ENCODE measurements around the gene CACNA2D2. TPM values are rescaled to one million over a fixed set of nuclear protein-coding genes. Genes with fewer than 3 reads are reported as not detected.

Gene CACNA2D2
- total and polyA plus RNA-seq, 2 of the 13 experiments (the other 11 are each of a cell fraction or from before 2014, with no cell fraction given), result not detected

DNA sequence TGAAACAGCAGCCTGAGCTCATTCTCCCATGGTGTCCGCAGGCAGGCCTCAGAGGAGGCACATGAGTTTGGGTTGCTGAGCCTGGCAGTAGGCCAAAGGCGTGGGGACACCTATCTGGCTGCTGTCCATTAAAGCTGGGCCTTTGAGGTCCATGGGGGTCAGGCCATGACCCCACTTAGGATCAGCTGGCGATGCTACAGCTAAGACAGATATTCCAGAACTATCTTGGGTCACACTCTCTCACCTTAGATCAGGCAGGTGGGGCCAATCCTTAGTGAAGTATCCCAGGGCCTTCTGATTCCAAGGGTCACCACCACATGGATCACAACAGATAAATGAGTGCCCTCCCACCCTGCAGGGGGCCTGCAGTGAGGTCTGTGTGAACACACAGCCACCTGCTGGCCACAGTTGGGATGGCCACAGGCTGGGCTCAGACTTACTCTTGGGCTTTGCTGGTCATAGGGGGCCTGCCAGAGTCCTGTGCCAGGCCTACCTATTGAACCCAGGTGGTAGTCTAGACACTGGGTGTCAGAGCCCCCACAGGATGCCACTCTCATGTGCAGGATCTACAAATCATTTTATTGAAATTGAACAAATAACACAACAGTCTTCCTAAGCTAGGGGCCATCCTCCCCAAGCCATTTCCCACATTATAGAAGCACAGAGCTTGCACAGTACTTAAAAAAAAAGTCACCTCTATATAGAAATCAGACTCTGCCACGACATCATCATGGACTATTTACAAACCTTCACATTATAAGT lies 178.9 kb downstream of the CACNA2D2 start (continued):
- TF ChIP-seq, protein P1, sequence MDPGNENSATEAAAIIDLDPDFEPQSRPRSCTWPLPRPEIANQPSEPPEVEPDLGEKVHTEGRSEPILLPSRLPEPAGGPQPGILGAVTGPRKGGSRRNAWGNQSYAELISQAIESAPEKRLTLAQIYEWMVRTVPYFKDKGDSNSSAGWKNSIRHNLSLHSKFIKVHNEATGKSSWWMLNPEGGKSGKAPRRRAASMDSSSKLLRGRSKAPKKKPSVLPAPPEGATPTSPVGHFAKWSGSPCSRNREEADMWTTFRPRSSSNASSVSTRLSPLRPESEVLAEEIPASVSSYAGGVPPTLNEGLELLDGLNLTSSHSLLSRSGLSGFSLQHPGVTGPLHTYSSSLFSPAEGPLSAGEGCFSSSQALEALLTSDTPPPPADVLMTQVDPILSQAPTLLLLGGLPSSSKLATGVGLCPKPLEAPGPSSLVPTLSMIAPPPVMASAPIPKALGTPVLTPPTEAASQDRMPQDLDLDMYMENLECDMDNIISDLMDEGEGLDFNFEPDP (CRISPR knock-in tag; conservative IDR thresholded peaks at IDR 0.05), result no peak
- TF ChIP-seq SP1 (IDR thresholded peaks at IDR 0.05) (no peak), SP1 (CRISPR knock-in tag; IDR thresholded peaks at IDR 0.05) (peak; percentile 40; the same call in 1 of the 2 replicates), NFKB2 (CRISPR knock-in tag; IDR thresholded peaks at IDR 0.05; ENCODE audit: borderline replicate concordance) (peak; percentile 53; the same call in 1 of the 2 replicates), RARA (CRISPR knock-in tag; IDR thresholded peaks at IDR 0.05) (0 out of 2 replicates have a peak, but pooled peaks have one; percentile 21), SOX5 (CRISPR knock-in tag; IDR thresholded peaks at IDR 0.05; ENCODE audit: borderline replicate concordance) (peak; percentile 35; the same call in 1 of the 2 replicates), TGIF2 (CRISPR knock-in tag; IDR thresholded peaks at IDR 0.05) (peak; percentile 80), ZSCAN31 (CRISPR knock-in tag; IDR thresholded peaks at IDR 0.05; ENCODE audit: low read depth) (peak; percentile 64; the same call in 1 of the 2 replicates), BORCS8-MEF2B (CRISPR knock-in tag; IDR thresholded peaks at IDR 0.05) (no peak), MAFK (conservative IDR thresholded peaks at IDR 0.05 in 1 of 2, IDR thresholded peaks at IDR 0.05 in 1 of 2; ENCODE audit: low read length in 2 of 2) (peak in 1 of 2 experiments; percentile 30; a peak in 1 of 4 replicates), KDM3A (CRISPR knock-in tag; IDR thresholded peaks at IDR 0.05; ENCODE audit: low read depth) (peak; percentile 76; the same call in 1 of the 2 replicates), SOX6 (IDR thresholded peaks at IDR 0.05) (no peak), SOX6 (CRISPR knock-in tag; IDR thresholded peaks at IDR 0.05) (peak; percentile 67), ZBTB20 (CRISPR knock-in tag; IDR thresholded peaks at IDR 0.05; ENCODE audit: borderline replicate concordance, low read depth) (no peak), GABPB1 (CRISPR knock-in tag; IDR thresholded peaks at IDR 0.05) (0 out of 2 replicates have a peak, but pooled peaks have one; percentile 15), ZNF441 (CRISPR knock-in tag; IDR thresholded peaks at IDR 0.05; ENCODE audit: borderline replicate concordance) (no peak), ZBTB14 (CRISPR knock-in tag; IDR thresholded peaks at IDR 0.05) (peak; percentile 39; the same call in 1 of the 2 replicates), ZNF772 (CRISPR knock-in tag; IDR thresholded peaks at IDR 0.05) (no peak), NR3C1 (CRISPR knock-in tag; IDR thresholded peaks at IDR 0.05) (no peak)
- TF ChIP-seq, protein P2, sequence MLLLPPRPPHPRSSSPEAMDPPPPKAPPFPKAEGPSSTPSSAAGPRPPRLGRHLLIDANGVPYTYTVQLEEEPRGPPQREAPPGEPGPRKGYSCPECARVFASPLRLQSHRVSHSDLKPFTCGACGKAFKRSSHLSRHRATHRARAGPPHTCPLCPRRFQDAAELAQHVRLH (CRISPR knock-in tag; IDR thresholded peaks at IDR 0.05; ENCODE audit: borderline replicate concordance, low read depth), result no peak
- TF ChIP-seq, protein P3, sequence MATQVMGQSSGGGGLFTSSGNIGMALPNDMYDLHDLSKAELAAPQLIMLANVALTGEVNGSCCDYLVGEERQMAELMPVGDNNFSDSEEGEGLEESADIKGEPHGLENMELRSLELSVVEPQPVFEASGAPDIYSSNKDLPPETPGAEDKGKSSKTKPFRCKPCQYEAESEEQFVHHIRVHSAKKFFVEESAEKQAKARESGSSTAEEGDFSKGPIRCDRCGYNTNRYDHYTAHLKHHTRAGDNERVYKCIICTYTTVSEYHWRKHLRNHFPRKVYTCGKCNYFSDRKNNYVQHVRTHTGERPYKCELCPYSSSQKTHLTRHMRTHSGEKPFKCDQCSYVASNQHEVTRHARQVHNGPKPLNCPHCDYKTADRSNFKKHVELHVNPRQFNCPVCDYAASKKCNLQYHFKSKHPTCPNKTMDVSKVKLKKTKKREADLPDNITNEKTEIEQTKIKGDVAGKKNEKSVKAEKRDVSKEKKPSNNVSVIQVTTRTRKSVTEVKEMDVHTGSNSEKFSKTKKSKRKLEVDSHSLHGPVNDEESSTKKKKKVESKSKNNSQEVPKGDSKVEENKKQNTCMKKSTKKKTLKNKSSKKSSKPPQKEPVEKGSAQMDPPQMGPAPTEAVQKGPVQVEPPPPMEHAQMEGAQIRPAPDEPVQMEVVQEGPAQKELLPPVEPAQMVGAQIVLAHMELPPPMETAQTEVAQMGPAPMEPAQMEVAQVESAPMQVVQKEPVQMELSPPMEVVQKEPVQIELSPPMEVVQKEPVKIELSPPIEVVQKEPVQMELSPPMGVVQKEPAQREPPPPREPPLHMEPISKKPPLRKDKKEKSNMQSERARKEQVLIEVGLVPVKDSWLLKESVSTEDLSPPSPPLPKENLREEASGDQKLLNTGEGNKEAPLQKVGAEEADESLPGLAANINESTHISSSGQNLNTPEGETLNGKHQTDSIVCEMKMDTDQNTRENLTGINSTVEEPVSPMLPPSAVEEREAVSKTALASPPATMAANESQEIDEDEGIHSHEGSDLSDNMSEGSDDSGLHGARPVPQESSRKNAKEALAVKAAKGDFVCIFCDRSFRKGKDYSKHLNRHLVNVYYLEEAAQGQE (IDR thresholded peaks at IDR 0.05; ENCODE audit: borderline replicate concordance in 1 of 2, low read depth in 1 of 2, low read length in 2 of 2), result no peak
- TF ChIP-seq, protein P4, sequence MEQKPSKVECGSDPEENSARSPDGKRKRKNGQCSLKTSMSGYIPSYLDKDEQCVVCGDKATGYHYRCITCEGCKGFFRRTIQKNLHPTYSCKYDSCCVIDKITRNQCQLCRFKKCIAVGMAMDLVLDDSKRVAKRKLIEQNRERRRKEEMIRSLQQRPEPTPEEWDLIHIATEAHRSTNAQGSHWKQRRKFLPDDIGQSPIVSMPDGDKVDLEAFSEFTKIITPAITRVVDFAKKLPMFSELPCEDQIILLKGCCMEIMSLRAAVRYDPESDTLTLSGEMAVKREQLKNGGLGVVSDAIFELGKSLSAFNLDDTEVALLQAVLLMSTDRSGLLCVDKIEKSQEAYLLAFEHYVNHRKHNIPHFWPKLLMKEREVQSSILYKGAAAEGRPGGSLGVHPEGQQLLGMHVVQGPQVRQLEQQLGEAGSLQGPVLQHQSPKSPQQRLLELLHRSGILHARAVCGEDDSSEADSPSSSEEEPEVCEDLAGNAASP (CRISPR knock-in tag; IDR thresholded peaks at IDR 0.05; ENCODE audit: borderline replicate concordance), result peak; percentile 57; the same call in 1 of the 2 replicates

All from HepG2 (cell line).